ENCODE data around the gene MVP. TPM values are rescaled to one million over a fixed set of nuclear protein-coding genes. Genes with fewer than 3 reads are reported as not detected.

MVP gene
- total and polyA plus RNA-seq, 7 donors = 62.3 to 368 (median 94.5) TPM

- TF ChIP-seq POLR2AphosphoS5 (IDR thresholded peaks at IDR 0.05) (no peak), CTCF (IDR thresholded peaks at IDR 0.05) (no peak), EP300 (IDR thresholded peaks at IDR 0.05) (no peak), POLR2A (IDR thresholded peaks at IDR 0.05) (no peak)
- 68 to 77% methylated on average over 24 of the region's 24 CpGs for WGBS, 2 donors
- no peak for DNase-seq
- H3K4me3 ChIP-seq = peak overlapping the region in 1 of 4 donors; percentile 66
- H3K9me3 ChIP-seq = no peaks in the 10 kb centered on the region
- H3K36me3 ChIP-seq = peaks cover 0 to 23% (median 6%) of the 10 kb centered on the region in 4 donors
- H3K4me1 ChIP-seq = peaks cover 0 to 81% (median 72%) of the 10 kb centered on the region in 4 donors
- H3K27ac ChIP-seq = peak overlapping the region; percentile 94 to 97 (median 95)
- intact Hi-C loops (cut with DNase I) = loop anchor here (5.0 to 10.0 kb wide), 3 partner anchors 253 to 841 kb away; partner anchors contain the start of genes ALDOA, FBRS, PRR14 and TBX6
- no peaks in the 10 kb centered on the region for H3K27me3 ChIP-seq
Observed at GRCh38 chr16:29813644-29814562, 6.4 kb upstream of the MVP start.

GRCh38 chr16:29814592-29814991, 5.7 kb upstream of the MVP start:
- intact Hi-C loops (cut with DNase I) = loop anchor here (5.0 to 10.0 kb wide), 3 partner anchors 253 to 840 kb away; partner anchors contain the start of genes ALDOA, FBRS, PRR14 and TBX6
- peak overlapping the region; percentile 94 to 97 (median 95) for H3K27ac ChIP-seq
- TF ChIP-seq EP300 (IDR thresholded peaks at IDR 0.05) (no peak), CTCF (IDR thresholded peaks at IDR 0.05) (no peak), POLR2A (IDR thresholded peaks at IDR 0.05) (no peak), POLR2AphosphoS5 (IDR thresholded peaks at IDR 0.05) (no peak)
- H3K9me3 ChIP-seq = no peaks in the 10 kb centered on the region
- H3K36me3 ChIP-seq = peaks cover 0 to 23% (median 4%) of the 10 kb centered on the region in 4 donors
- peaks cover 0 to 81% (median 71%) of the 10 kb centered on the region in 4 donors for H3K4me1 ChIP-seq
- no peaks in the 10 kb centered on the region for H3K27me3 ChIP-seq
- 78 to 89% methylated on average over 5 of the region's 5 CpGs for WGBS, 2 donors
- no peak for DNase-seq
- no peak overlapping the region for H3K4me3 ChIP-seq

- WGBS, 2 donors = 4 to 6% methylated on average over 39 of the region's 39 CpGs
- Histone ChIP-seq H3K9me3 (no peaks in the 10 kb centered on the region), H3K27ac (peak overlapping the region; percentile 94 to 97 (median 95)), H3K36me3 (peaks cover 0 to 18% (median 4%) of the 10 kb centered on the region in 4 donors), H3K4me1 (peaks cover 0 to 81% (median 71%) of the 10 kb centered on the region in 4 donors), H3K4me3 (peak overlapping the region; percentile 21 to 78 (median 63)), H3K27me3 (no peaks in the 10 kb centered on the region)
- TF ChIP-seq POLR2AphosphoS5 (IDR thresholded peaks at IDR 0.05) (no peak), EP300 (IDR thresholded peaks at IDR 0.05) (no peak), CTCF (IDR thresholded peaks at IDR 0.05) (no peak), POLR2A (IDR thresholded peaks at IDR 0.05) (no peak)
- peak; percentile 79 for DNase-seq
- intact Hi-C loops (cut with DNase I) = loop anchor here (5.0 to 10.0 kb wide), 3 partner anchors 157 to 840 kb away; partner anchors contain the start of genes FBRS, PRR14, TAOK2 and TBX6
Observed at GRCh38 chr16:29815032-29815721, 5.1 kb upstream of the MVP start.

- H3K4me1 ChIP-seq = peaks cover 0 to 79% (median 66%) of the 10 kb centered on the region in 4 donors
- peak within 1 kb of the TSS; percentile 58 to 78 (median 66) for H3K4me3 ChIP-seq
- no peaks in the 10 kb centered on the region for H3K27me3 ChIP-seq
- peak; percentile 100 for DNase-seq
- WGBS, 2 donors = 0% methylated on average over 70 of the region's 70 CpGs
- peak in 1 of 4 donors; percentile 35 for TF ChIP-seq EP300 (IDR thresholded peaks at IDR 0.05)
- peak; percentile 24 to 59 for TF ChIP-seq POLR2A (IDR thresholded peaks at IDR 0.05)
- TF ChIP-seq POLR2AphosphoS5 (IDR thresholded peaks at IDR 0.05) = peak; percentile 72 to 85 (median 83)
- peak; percentile 68 to 88 (median 82) for TF ChIP-seq CTCF (IDR thresholded peaks at IDR 0.05)
- intact Hi-C loops (cut with DNase I) = loop anchor here (5.0 to 10.0 kb wide), 3 partner anchors 156 to 839 kb away; partner anchors contain the start of genes FBRS, PRR14, TAOK2 and TBX6
- no peaks in the 10 kb centered on the region for H3K9me3 ChIP-seq
- peak within 1 kb of the TSS; percentile 94 to 97 (median 95) for H3K27ac ChIP-seq
- H3K36me3 ChIP-seq = peaks cover 0 to 16% (median 4%) of the 10 kb centered on the region in 4 donors
Observed at GRCh38 chr16:29815793-29816693, 4.2 kb upstream of the MVP start, which contains the start of gene PAGR1. TSS of gene PAGR1 (plus strand) at chr16:29816152. CDS start at chr16:29816526, 374 bp downstream.

All from sigmoid colon (tissue), 7 donors.